NCI-H226 (cell line): ENCODE measurements around the gene OR4M2.
"Not testable (repeated sequence)": the region's sequence is repeated elsewhere in the genome, so short reads cannot be mapped to it uniquely, and the experiment has no call there.

Source experiments
- DNase-seq: peaks from one replicate; pipeline ENCODE4 v3.0.0-alpha.2; 2015

Gene OR4M2, protein sequence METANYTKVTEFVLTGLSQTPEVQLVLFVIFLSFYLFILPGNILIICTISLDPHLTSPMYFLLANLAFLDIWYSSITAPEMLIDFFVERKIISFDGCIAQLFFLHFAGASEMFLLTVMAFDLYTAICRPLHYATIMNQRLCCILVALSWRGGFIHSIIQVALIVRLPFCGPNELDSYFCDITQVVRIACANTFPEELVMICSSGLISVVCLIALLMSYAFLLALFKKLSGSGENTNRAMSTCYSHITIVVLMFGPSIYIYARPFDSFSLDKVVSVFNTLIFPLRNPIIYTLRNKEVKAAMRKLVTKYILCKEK

DNA sequence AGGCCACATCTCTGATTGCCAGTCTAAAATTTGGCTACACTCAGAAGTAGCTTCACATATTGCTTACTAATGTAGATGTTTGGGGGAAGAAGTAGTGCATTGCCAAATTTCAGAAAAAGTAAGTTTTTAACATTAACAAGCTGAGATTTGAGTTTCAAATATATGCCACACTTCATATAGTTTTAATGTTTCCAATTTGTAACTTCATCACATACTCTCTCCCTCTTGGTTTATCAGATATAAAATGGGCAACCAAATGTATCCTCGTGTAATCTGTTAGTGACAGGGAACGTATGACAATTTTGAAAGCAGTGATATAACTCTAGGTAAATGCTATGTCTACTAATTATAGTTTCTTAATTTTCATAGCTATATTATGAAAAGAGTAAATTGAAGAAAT, at the start of gene OR4M2:
Gene OR4M2, plus strand, starts transcription at position 301 of the 400 bp plus-strand sequence. Its CDS starts 98 bp downstream, at position 399.
- DNase-seq: not testable (repeated sequence)

DNA sequence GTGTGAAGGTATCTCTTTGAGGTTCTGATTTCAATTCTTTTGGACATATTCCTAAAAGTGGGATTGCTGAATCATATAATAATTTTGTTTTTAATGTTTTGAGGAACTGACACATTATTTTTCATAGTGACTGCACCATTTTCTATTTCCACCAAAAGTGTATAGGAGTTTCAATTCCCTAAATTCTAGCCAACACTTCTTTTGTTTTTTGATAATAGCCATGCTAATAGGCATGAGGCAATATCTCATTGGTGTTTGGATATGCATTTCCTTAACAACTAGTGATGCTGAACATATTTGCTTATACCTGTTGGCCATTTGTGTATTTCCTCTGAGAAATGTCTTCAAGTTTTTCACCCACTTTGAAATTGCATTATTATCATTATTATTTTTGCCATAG, 11.1 kb upstream of the OR4M2 start:
- DNase-seq: not testable (repeated sequence)

DNA sequence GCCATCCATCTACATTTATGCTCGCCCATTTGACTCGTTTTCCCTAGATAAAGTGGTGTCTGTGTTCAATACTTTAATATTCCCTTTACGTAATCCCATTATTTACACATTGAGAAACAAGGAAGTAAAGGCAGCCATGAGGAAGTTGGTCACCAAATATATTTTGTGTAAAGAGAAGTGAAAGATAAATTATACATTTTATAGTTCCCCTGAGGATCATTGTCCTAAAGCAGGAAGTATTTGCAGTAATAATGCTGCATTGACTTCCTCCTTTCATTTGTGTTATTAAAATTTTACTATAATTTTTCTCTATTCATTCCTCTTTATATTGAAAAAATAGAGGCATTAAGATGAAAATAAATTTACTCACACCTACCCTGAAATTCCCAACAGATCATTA, 1.1 kb downstream of the OR4M2 start:
- not testable (repeated sequence) for DNase-seq

DNA sequence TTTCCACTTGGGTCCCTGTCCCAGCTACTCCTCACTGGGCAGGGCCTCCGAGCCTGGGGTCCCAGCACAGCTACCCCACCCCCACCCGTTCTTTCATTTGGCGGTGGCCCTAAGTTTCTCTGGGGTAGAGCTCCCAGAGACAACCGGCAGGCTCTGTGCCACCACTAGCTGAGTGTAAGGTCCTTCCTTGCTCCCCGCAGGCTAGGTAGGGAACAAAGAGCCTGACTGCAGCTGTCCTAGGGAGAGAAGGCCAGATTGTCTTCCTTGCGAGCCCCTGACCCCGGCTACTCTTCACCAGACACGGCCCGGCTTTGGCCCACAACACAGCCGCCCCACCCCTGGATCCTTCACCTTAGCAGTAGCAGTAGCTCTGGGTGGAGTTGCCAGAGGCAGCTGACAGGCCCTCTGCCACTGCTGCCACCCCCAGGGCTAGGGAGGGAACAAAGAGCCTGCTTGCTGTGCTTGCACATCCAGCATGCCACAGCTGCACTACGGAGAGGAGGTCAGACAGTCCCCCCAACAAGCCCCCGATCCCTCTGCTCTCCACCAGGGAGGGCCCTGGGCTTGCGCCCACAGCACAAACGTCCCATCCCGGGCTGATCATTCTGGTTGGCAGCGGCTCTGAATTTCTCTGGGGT, 18.4 kb downstream of the OR4M2 start:
- not testable (repeated sequence) for DNase-seq

DNA sequence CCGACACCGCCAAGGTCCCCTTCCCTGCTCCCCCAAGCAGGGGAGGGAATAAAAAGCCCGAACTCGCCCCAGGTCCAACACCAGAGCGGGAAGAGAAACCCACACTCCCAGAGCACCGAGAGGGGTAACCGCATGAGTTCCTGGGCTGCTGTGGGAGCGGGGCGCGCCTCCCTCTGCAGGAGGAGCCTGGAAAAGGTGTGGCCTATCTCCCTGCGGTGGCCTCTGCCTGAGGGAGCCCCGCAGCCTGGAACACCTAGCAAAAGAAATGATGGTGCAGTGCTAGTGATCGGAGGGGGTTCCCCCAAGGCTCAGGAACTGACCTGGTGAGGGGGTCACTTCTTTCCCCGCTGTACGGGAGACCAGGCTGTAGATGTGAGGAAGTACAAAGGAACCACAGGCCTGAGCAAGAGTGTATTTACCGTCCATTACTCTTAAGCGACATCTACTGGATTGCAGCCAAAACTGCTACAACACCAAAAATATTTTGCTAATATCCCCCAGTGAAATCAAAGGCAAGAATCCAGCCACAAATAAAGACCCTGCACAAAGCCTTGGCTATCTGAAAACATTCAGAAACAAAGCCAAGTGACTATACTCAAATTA, 19.1 kb downstream of the OR4M2 start:
- DNase-seq: not testable (repeated sequence)

DNA sequence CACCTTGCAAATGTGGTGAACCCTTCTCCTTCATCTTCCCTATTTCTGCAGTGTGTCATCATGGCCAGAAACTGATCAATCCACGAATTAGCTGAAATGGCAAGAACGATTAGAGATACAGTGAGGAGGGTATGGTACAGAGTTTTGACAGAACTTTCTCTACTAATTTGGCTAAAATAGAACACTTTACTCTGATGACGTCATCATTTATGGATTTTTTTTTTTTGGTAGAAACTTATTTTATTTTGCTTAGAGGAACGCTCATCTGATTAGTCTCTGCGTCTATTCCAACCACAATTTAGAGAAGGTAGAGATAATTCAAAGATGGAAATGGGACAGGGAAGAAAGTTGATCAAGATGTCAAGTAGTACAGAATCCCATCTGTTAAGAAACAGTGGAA, 41.7 kb downstream of the OR4M2 start:
- not testable (repeated sequence) for DNase-seq
